ENCODE data around the gene ENPP6. TPM values are rescaled to one million over a fixed set of nuclear protein-coding genes. Genes with fewer than 3 reads are reported as not detected.

The ENPP6 gene
- total and polyA plus RNA-seq, 2 donors (not counting 3 experiments of a cell fraction or from before 2014, with no cell fraction given): not detected

- Histone ChIP-seq H3K4me1 (ENCODE audit: control insufficient read depth, extremely low read depth, insufficient read depth, low read length) (no peaks in the 10 kb centered on the region), H3K9ac (replicated peaks; ENCODE audit: extremely low read depth, insufficient read depth, low read length) (no peak overlapping the region), H3K27ac (ENCODE audit: insufficient read depth, low read depth, low read length) (no peak overlapping the region), H3K79me2 (ENCODE audit: control insufficient read depth, insufficient read depth, low read length) (no peaks in the 10 kb centered on the region), H3K4me2 (ENCODE audit: insufficient read depth, low read length) (no peak overlapping the region), H3K4me3 (replicated peaks in 1 of 3; ENCODE audit: insufficient read depth in 1 of 3, low read depth in 1 of 3, low read length in 3 of 3) (no peak overlapping the region), H3K9me3 (replicated peaks; ENCODE audit: control insufficient read depth, insufficient read depth, low read length) (no peaks in the 10 kb centered on the region), H3K9me1 (replicated peaks; ENCODE audit: control insufficient read depth, extremely low read depth, insufficient read depth, low read length) (no peaks in the 10 kb centered on the region), H3K27me3 (ENCODE audit: control insufficient read depth in 2 of 2, insufficient read depth in 2 of 2, low read length in 2 of 2) (no peaks in the 10 kb centered on the region), H2AFZ (ENCODE audit: low read depth, low read length) (no peak overlapping the region), H3K36me3 (ENCODE audit: control insufficient read depth in 2 of 2, extremely low read depth in 1 of 2, insufficient read depth in 2 of 2, low read length in 2 of 2) (no peaks in the 10 kb centered on the region), H4K20me1 (replicated peaks; ENCODE audit: control insufficient read depth, extremely low read depth, insufficient read depth, low read length) (no peaks in the 10 kb centered on the region)
- ChIA-PET CTCF (interaction anchor here (1.0 kb wide), 1 partner anchor 253 kb away, joined by 3 read pairs; no protein-coding TSS in a partner anchor), POLR2A (no interaction called here)
- FAIRE-seq (no peak), DNase-seq (ENCODE audit: low read depth, low spot score) (no peak)
- no peak for TF ChIP-seq GATA2 (IDR thresholded peaks at IDR 0.05; ENCODE audit: insufficient read depth, insufficient read length, low read depth, low read length)
- TF ChIP-seq CTCF (IDR thresholded peaks at IDR 0.05; ENCODE audit: extremely low read depth in 1 of 2, insufficient read depth in 1 of 2, low read depth in 1 of 2, low read length in 2 of 2): no peak
- TF ChIP-seq EZH2 (IDR thresholded peaks at IDR 0.05; ENCODE audit: borderline replicate concordance, low read depth, low read length, severe bottlenecking): no peak
- no peak for TF ChIP-seq FOS (IDR thresholded peaks at IDR 0.05; ENCODE audit: borderline replicate concordance, insufficient read depth, low read length)
- no peak for TF ChIP-seq JUN (IDR thresholded peaks at IDR 0.05; ENCODE audit: borderline replicate concordance, insufficient read depth, insufficient read length, low read depth)
- no peak for TF ChIP-seq MYC (IDR thresholded peaks at IDR 0.05; ENCODE audit: low read depth, low read length)
- no peak for TF ChIP-seq POLR2A (IDR thresholded peaks at IDR 0.05; ENCODE audit: low read depth, low read length)
- no peak for TF ChIP-seq POLR2AphosphoS5 (IDR thresholded peaks at IDR 0.05; ENCODE audit: insufficient read depth, low read depth, low read length)
- TF ChIP-seq MAX (IDR thresholded peaks at IDR 0.05; ENCODE audit: insufficient read depth, insufficient read length): no peak
- dilution Hi-C loops (cut with MboI; ENCODE audit: extremely low pct_ligation_motif_present, low sequenced_read_pairs): no loop called here
- intact Hi-C loops (cut with micrococcal nuclease): no loop called here
- no TSS peak for BruUV-seq (replicated peaks)
Measured at GRCh38 chr4:184094532-184095159, 123.0 kb downstream of the ENPP6 start.

Data from endothelial cell of umbilical vein (primary cell).